GM21786 (cell line): ENCODE measurements around the gene NMT1.

Experiments used
- ATAC-seq: cut with Tn5 transposase; IDR thresholded peaks from one replicate; pipeline ENCODE4 v1.9.1; 2021; ENCODE audit not compliant: unreplicated experiment

NMT1 gene

GRCh38 chr17:45149037-45149668 lies 88.0 kb downstream of the NMT1 start:
- ATAC-seq: no peak

GRCh38 chr17:45149669-45150664 lies 88.8 kb downstream of the NMT1 start:
- ATAC-seq: no peak

- ATAC-seq: no peak
Observed at GRCh38 chr17:45150911-45151809, 90.0 kb downstream of the NMT1 start.

DNA sequence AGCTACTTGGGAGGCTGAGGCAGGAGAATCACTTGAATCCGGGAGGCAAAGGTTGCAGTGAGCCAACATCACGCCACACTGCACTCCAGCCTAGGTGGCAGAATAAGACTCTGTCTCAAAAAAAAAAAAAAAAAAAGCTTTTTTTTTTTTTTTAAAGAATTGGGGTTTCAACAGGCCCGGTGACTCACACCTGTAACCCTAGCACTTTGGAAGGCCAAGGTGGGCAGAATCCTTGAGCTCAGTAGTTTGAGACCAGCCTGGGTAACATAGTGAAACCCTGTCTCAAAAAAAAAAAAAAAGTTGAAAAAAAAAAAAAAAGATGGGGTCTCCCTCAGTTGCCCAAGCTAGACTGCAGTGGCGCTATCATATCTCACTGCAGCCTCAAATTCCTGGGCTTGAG lies 93.9 kb downstream of the NMT1 start:
- ATAC-seq: no peak

DNA sequence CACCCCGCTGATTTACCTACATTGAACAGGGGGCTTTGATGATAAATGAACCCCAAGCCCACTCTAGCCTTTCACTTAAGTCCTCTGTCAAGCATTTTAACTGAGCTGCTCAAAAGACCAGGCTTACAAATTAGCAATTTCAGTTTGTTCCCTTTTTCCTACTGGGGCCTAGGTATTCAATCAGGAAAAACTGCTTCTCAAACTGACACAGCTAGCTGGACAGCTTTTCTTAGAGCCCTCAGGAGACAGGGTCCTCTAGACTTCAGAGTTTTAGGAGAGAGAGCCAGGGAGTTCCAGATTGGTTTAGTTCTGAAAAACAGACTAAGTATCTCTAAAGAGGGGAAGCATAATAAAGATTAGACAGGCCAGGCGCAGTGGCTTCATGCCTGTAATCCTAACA lies 94.4 kb downstream of the NMT1 start:
- no peak for ATAC-seq

DNA sequence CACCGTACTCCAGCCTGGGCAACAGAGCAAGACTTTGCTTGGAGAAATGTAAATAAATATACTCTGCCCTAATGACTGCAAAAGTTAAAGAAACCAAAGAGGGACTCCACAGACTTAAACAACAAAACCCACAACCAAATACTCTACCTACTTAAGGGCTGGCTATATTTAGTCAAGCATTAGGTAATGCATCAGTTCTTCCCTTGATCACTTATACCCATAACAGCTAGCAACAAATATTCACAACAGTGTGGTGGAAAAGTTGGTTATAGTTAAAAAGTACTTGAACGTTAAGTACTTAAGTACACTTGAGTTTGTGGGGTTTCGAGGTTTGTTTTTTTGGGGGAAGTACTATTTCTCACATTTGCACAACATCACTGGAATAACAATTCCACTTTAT lies 95.1 kb downstream of the NMT1 start:
- ATAC-seq: no peak
